OCI-LY1 (cell line): Measurements from ENCODE around the gene CCDC73.
"Not testable (repeated sequence)": the region's sequence is repeated elsewhere in the genome, so short reads cannot be mapped to it uniquely, and the experiment has no call there.

ENCODE experiments used
- H2AFZ ChIP-seq: fragments of 200-600 bp; sonication (generic), shearing (Covaris generic); 2 replicates; pipeline ENCODE4 v1.6.0; 2014; ENCODE audit warnings: antibody characterized with exemption, mild to moderate bottlenecking, low read length
- H3F3A ChIP-seq: fragments of 200-600 bp; sonication (generic), shearing (Covaris generic); 2 replicates; pipeline ENCODE4 v1.6.0; 2014; ENCODE audit warnings: mild to moderate bottlenecking, antibody characterized with exemption, low read length, moderate library complexity; ENCODE audit not compliant: insufficient read depth
- H3K27ac ChIP-seq: fragments of 200-600 bp; sonication (generic); 2 replicates; pipeline ENCODE4 v1.5.1; 2014; ENCODE audit warnings: low read length, mixed run types, mild to moderate bottlenecking, low read depth; ENCODE audit not compliant: poor library complexity, severe bottlenecking
- H3K27me3 ChIP-seq: fragments of 200-600 bp; sonication (generic); 2 replicates; pipeline ENCODE4 v1.6.0; 2014; ENCODE audit warnings: antibody characterized with exemption, mild to moderate bottlenecking, low read length, moderate library complexity; ENCODE audit not compliant: insufficient read depth
- H3K36me3 ChIP-seq: fragments of 200-600 bp; sonication (generic); 2 replicates; pipeline ENCODE4 v1.6.1; 2014; ENCODE audit warnings: mild to moderate bottlenecking, antibody characterized with exemption, low read length, moderate library complexity, mixed read lengths; ENCODE audit not compliant: insufficient read depth
- H3K4me1 ChIP-seq: fragments of 200-600 bp; sonication (generic); 2 replicates; pipeline ENCODE4 v1.5.1; 2014; ENCODE audit warnings: mild to moderate bottlenecking, low read length, moderate library complexity; ENCODE audit not compliant: insufficient read depth, severe bottlenecking
- H3K4me2 ChIP-seq: fragments of 200-600 bp; sonication (generic), shearing (Covaris generic); 2 replicates; pipeline ENCODE4 v1.6.1; 2014; ENCODE audit warnings: low read length
- H3K4me3 ChIP-seq: fragments of 200-600 bp; sonication (generic); 2 replicates; pipeline ENCODE4 v1.5.1; 2014; ENCODE audit warnings: low read length, low read depth, mild to moderate bottlenecking, mixed read lengths; ENCODE audit not compliant: poor library complexity, severe bottlenecking
- H3K79me2 ChIP-seq: fragments of 200-600 bp; shearing (Covaris generic); 2 replicates; pipeline ENCODE4 v1.6.1; 2016; ENCODE audit warnings: mixed run types, low read length, mixed read lengths; ENCODE audit not compliant: insufficient read depth
- H3K9ac ChIP-seq: fragments of 200-600 bp; sonication (generic), shearing (Covaris generic); 2 replicates; pipeline ENCODE4 v1.6.1; 2014; ENCODE audit warnings: mild to moderate bottlenecking, low read length, mixed read lengths
- H3K9me2 ChIP-seq: fragments of 200-600 bp; sonication (generic), shearing (Covaris generic); 2 replicates; pipeline ENCODE4 v1.6.1; 2014; ENCODE audit warnings: low read depth, mild to moderate bottlenecking, low read length, mixed read lengths
- H3K9me3 ChIP-seq: fragments of 200-600 bp; shearing (Covaris generic); 2 replicates; pipeline ENCODE4 v1.6.1; 2014; ENCODE audit warnings: low read length, mixed read lengths
- H4K20me1 ChIP-seq: fragments of 200-600 bp; sonication (generic), shearing (Covaris generic); 2 replicates; pipeline ENCODE4 v1.6.0; 2016; ENCODE audit warnings: mild to moderate bottlenecking, low read length; ENCODE audit not compliant: insufficient read depth
- EZH2 ChIP-seq: fragments of 200-600 bp; sonication (generic), shearing (Covaris generic); IDR thresholded peaks from 2 replicates; pipeline ENCODE4 v1.8.0; 2017; ENCODE audit warnings: borderline replicate concordance, mixed run types, mild to moderate bottlenecking, antibody characterized with exemption, low read length, moderate library complexity, mixed read lengths
- TF ChIP-seq, protein P1 (sequence below): fragments of 200-600 bp; sonication (generic), shearing (Covaris generic); IDR thresholded peaks from 2 replicates; pipeline ENCODE4 v1.5.1; 2017; ENCODE audit warnings: mild to moderate bottlenecking, antibody characterized with exemption, low read length, moderate library complexity, mixed read lengths

CCDC73 gene

DNA sequence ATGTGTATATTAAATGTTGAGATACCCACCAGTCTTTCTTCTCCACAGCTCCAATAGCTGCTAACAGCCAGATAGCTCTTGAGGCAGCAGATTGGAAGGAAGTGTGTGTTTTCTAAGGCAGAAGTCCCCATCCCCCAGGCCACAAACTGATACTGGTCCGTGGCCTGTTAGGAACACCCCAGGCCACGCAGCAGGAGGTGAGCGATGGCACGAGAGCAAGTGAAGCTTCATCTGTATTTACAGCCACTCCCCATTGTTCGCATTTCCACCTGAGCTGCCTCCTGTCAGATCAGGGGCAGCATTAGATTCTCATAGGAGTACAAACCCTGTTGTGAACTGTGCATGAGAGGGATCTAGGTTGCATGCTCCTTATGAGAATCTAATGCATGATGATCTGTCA is 12.7 kb downstream of the CCDC73 start:
- Histone ChIP-seq H3K79me2 (no peaks in the 10 kb centered on the region), H4K20me1 (no peaks in the 10 kb centered on the region)

DNA sequence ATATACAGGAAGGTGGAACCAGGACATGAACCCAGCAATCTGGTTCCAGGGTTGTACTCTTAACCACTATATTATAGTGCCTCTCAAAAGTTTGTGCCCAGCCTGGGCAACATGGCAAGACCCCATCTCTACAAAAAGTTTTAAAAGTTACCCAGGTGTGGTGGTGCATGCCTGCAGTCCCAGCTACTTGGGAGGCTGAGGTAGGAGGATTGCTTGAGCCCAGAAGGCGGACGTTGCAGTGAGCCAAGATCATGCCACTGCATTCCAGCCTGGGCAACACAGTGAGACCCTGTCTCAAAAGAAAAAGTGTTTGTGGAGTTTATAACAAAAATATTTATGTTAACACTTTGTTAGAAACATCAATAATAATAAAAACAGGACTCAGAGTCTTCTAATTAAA is 13.6 kb downstream of the CCDC73 start:
- H3K27ac ChIP-seq, H3K27me3 ChIP-seq, H4K20me1 ChIP-seq, H3F3A ChIP-seq, H3K9ac ChIP-seq, H3K4me1 ChIP-seq, H3K4me3 ChIP-seq, H3K9me3 ChIP-seq, H2AFZ ChIP-seq, H3K79me2 ChIP-seq, H3K9me2 ChIP-seq, H3K36me3 ChIP-seq, H3K4me2 ChIP-seq: not testable (repeated sequence)

More for the DNA sequence above, 12.7 kb downstream of the CCDC73 start:
- Histone ChIP-seq H3K36me3 (no peaks in the 10 kb centered on the region), H3K9me2 (no peaks in the 10 kb centered on the region), H3K4me2 (no peak overlapping the region), H3K9me3 (no peaks in the 10 kb centered on the region), H3K27ac (no peak overlapping the region), H3K27me3 (no peaks in the 10 kb centered on the region), H3K4me3 (no peak overlapping the region), H3F3A (no peaks in the 10 kb centered on the region), H2AFZ (no peak overlapping the region), H3K4me1 (no peaks in the 10 kb centered on the region), H3K9ac (no peak overlapping the region)
- no peak for TF ChIP-seq EZH2
- TF ChIP-seq, protein P1, sequence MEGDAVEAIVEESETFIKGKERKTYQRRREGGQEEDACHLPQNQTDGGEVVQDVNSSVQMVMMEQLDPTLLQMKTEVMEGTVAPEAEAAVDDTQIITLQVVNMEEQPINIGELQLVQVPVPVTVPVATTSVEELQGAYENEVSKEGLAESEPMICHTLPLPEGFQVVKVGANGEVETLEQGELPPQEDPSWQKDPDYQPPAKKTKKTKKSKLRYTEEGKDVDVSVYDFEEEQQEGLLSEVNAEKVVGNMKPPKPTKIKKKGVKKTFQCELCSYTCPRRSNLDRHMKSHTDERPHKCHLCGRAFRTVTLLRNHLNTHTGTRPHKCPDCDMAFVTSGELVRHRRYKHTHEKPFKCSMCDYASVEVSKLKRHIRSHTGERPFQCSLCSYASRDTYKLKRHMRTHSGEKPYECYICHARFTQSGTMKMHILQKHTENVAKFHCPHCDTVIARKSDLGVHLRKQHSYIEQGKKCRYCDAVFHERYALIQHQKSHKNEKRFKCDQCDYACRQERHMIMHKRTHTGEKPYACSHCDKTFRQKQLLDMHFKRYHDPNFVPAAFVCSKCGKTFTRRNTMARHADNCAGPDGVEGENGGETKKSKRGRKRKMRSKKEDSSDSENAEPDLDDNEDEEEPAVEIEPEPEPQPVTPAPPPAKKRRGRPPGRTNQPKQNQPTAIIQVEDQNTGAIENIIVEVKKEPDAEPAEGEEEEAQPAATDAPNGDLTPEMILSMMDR = no peak

DNA sequence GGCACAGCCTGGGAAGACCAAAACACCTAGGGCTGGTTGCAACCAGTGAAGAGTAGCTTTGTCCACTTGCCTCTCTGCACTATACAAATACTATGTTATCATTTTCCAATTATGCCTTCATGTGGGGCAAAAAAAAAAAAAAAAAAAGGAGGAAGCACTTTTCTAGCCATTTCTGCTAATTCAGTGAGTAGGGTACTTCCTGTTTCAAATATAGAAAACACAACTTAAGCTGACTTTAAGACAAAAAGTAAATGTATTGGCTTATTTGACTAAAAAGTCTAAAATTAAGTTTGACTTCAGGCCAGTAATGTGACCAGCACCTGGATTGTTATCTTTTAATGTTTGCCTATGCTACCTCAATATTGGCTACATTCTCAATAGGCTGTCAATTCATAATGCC is 15.3 kb downstream of the CCDC73 start:
- Histone ChIP-seq H3K79me2 (no peaks in the 10 kb centered on the region), H3K27ac (no peak overlapping the region), H3K9me3 (no peaks in the 10 kb centered on the region), H3K27me3 (no peaks in the 10 kb centered on the region), H2AFZ (no peak overlapping the region), H4K20me1 (no peaks in the 10 kb centered on the region), H3K9me2 (no peaks in the 10 kb centered on the region), H3K36me3 (no peaks in the 10 kb centered on the region), H3F3A (no peaks in the 10 kb centered on the region), H3K4me1 (no peaks in the 10 kb centered on the region), H3K4me2 (no peak overlapping the region), H3K9ac (no peak overlapping the region), H3K4me3 (no peak overlapping the region)
- TF ChIP-seq, protein P1 = no peak
- TF ChIP-seq EZH2 = no peak

DNA sequence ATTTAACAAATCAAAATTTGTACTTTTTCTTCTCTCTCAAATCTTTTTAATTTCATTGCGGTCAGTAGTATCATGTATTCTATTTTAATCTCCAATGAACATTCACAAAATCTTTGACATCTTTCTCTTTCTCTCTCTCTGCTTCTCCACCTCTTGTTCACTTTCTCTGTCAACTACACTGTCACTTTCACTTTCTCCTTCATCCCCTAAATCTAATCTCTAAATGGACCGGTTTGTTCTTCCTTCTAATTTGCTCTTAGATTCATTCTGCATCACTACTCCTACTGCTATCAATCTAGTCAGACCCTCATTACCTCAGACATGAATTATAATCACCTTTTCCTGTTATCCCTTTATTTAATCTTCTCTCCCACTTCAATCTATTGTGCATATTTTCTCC is 18.6 kb downstream of the CCDC73 start:
- no peaks in the 10 kb centered on the region for H4K20me1 ChIP-seq
- no peaks in the 10 kb centered on the region for H3K9me3 ChIP-seq
- no peaks in the 10 kb centered on the region for H3K79me2 ChIP-seq
- H3K9ac ChIP-seq = no peak overlapping the region
- H2AFZ ChIP-seq = no peak overlapping the region
- no peak overlapping the region for H3K4me2 ChIP-seq
- no peaks in the 10 kb centered on the region for H3K4me1 ChIP-seq
- no peaks in the 10 kb centered on the region for H3K27me3 ChIP-seq
- H3K27ac ChIP-seq = no peak overlapping the region
- no peaks in the 10 kb centered on the region for H3K36me3 ChIP-seq
- TF ChIP-seq, protein P1 = no peak
- no peak for TF ChIP-seq EZH2
- H3K9me2 ChIP-seq = no peaks in the 10 kb centered on the region
- H3F3A ChIP-seq = no peaks in the 10 kb centered on the region
- no peak overlapping the region for H3K4me3 ChIP-seq
